GM13976 (cell line): ENCODE measurements around the gene RARRES2.

Experiments
- DNase-seq: peaks from one replicate; pipeline ENCODE4 v3.0.0; 2012; ENCODE audit warnings: low spot score
- CTCF ChIP-seq: IDR thresholded peaks from 2 replicates; pipeline ENCODE4 v1.5.1; 2012; ENCODE audit warnings: borderline replicate concordance, mild to moderate bottlenecking; ENCODE audit not compliant: insufficient read depth; ENCODE audit errors: extremely low read depth, missing control alignments, control extremely low read depth
- in situ Hi-C: fragments of 300-500 bp; cut with MboI; formaldehyde crosslinking; loops from one replicate; pipeline ENCODE4 v1.12.0; 2022; ENCODE audit warnings: low sequenced_read_pairs, mixed read lengths, inconsistent platforms; ENCODE audit not compliant: unreplicated experiment

Gene RARRES2

DNA sequence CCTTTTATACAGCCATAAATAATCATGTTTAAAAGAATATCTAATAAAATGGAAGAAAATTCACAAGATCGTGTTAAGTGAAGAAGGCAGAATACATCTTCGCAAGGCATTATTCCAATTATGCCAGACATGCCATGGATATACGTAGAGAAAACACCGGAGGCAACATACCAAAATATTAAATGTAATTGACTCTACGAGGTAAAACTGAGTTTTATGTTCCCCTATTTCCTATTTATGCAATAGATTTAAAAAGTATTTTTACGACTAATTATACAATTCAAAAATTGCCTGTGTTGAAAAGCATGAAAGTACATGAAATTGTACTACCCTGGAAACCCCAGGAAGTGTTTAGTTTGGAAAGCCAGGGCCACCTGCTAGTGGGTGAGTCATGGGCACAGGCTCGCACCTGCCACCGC is 26.3 kb upstream of the RARRES2 start:
- TF ChIP-seq CTCF: no peak
- in situ Hi-C loops: no loop called here
- DNase-seq: no peak

GRCh38 chr7:150365673-150366398 is 24.4 kb upstream of the RARRES2 start:
- DNase-seq: no peak
- no peak for TF ChIP-seq CTCF
- in situ Hi-C loops: no loop called here

DNA sequence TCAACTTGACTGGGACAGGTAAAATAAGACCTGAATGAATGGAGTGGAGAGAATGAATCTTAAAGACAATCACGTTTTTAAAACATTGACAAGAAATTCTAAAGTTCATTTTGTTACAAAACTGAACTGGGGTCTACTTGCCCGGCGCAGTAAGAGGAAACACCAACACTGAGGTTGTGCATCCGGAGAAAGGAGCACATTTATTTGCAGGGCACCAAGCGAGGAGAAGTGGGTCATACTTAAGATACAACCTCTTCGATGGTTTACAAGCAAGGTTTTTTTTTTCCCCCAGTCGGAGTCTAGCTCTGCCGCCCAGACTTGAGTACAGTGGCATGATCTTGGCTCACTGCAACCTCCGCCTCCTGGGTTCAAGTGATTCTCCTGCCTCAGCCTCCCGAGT is 23.8 kb upstream of the RARRES2 start:
- in situ Hi-C loops: no loop called here
- DNase-seq: no peak
- no peak for TF ChIP-seq CTCF

DNA sequence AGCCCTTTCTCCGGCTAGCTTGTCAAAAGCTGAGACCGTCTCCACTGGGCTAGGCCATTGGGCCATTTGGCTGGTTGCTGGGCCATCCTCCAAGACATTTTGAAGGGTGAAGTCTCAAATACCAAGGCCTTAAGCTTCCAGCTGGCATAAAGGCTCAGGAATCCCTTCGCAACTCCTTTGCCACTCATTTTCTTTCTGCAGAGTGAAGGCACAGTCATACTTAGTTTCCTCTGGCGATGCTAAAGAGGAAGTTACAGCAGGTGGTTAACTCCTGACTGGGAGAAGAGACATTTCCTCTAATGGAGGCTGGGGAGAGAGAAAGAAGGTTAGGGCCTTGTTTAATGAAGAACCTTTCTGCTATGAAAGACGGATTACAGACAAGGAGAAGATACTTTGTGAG is 22.4 kb upstream of the RARRES2 start:
- no peak for TF ChIP-seq CTCF
- DNase-seq: peak; percentile 61
- in situ Hi-C loops: no loop called here

GRCh38 chr7:150363370-150363769 is 21.9 kb upstream of the RARRES2 start:
- in situ Hi-C loops: no loop called here
- TF ChIP-seq CTCF: no peak
- no peak for DNase-seq

DNA sequence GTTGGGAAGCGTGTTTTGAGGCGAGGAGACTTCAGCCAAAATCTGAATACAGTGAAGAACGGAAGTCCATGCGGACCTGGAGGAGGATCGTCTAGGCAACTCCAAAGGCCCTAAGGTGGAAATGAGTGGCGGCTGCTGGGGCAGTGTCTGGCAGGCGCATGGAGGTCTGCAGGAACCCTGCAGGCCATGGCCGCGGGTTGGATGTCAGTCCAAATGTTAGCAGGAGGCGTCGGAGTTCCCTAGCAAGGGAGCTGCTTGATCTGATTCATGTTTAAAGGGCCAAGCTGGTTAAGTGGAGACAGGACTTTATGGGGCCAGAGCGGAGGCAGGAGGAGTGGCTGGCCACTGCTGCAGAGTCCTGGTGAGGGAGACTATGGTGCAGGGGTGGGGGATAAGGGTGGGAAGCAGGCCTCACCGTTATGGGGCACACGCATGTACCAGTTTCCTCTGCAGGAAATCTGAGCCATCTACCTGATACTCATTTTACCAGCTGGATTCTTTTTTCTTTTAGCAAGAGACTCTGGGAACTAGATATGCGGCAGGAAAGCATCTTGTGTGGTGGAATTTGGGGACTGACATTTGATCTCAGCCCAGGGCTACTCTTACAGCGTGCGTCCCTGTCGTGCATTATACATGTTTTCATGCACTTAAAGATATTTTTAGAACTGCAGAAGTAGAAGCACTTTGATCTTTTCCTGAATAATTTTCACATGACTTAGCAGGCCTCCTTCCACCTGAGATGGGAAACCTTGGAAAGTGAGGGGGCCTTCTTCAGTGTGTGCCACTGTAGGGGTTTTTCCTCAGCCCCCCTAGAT is 20.6 kb upstream of the RARRES2 start:
- no peak for DNase-seq
- TF ChIP-seq CTCF: no peak
- in situ Hi-C loops: no loop called here
